Suprapubic skin (tissue), 4 donors: ENCODE results near the gene AUTS2. TPM values are rescaled to one million over a fixed set of nuclear protein-coding genes. Genes with fewer than 3 reads are reported as not detected.

Experiments
- DNase-seq, 2 donors: peaks; one replicate each; pipeline ENCODE4 v3.0.0-alpha.2; 2019; ENCODE audit warnings: low spot score in 2 of 2
- H3K27ac ChIP-seq: fragments of 200-600 bp; sonication (generic); one replicate; pipeline ENCODE4 v1.5.1; 2019
- H3K27me3 ChIP-seq: fragments of 200-600 bp; sonication (generic); one replicate; pipeline ENCODE4 v1.5.1; 2019
- H3K36me3 ChIP-seq: fragments of 200-600 bp; sonication (generic); one replicate; pipeline ENCODE4 v1.5.1; 2019
- H3K4me1 ChIP-seq: fragments of 200-600 bp; sonication (generic); one replicate; pipeline ENCODE4 v1.5.1; 2019
- H3K4me3 ChIP-seq: fragments of 200-600 bp; sonication (generic); one replicate; pipeline ENCODE4 v1.5.1; 2019; ENCODE audit warnings: mild to moderate bottlenecking
- H3K9me3 ChIP-seq: fragments of 200-600 bp; sonication (generic); one replicate; pipeline ENCODE4 v1.5.1; 2019
- EP300 ChIP-seq: sonication (generic); formaldehyde crosslinking; IDR thresholded peaks from one replicate; pipeline ENCODE4 v1.6.1; 2017; ENCODE audit warnings: antibody characterized with exemption
- POLR2A ChIP-seq, 2 donors: fragments of 450-650 bp; IDR thresholded peaks; one replicate each; pipeline ENCODE4 v1.6.1; 2017; ENCODE audit warnings: antibody characterized with exemption in 2 of 2, mild to moderate bottlenecking in 2 of 2, moderate library complexity in 2 of 2
- POLR2AphosphoS5 ChIP-seq, 3 donors: sonication (generic); formaldehyde crosslinking; IDR thresholded peaks; one replicate each; pipeline ENCODE4 v1.6.1; 2017; ENCODE audit warnings: antibody characterized with exemption in 3 of 3
- WGBS: methylation state at CpG from one replicate; pipeline ENCODE4 v1.1.5; 2018; 5-methylcytosine and 5-hydroxymethylcytosine counted together
- total RNA-seq, 4 donors: library from RNA; depleted of rRNA; stranded (reverse); fragments of >200 nt; gene quantifications; one replicate each; pipeline ENCODE4 v1.1.0, GENCODE V29; 2016
- TF ChIP-seq, protein P1 (sequence below), 2 donors: fragments of 200-600 bp in 1 of 2; fragments of 450-650 bp in 1 of 2; sonication (generic) in 1 of 2; IDR thresholded peaks; one replicate each; pipeline ENCODE4 v1.5.1; 2016 to 2019; ENCODE audit warnings: antibody characterized with exemption in 2 of 2, mild to moderate bottlenecking in 1 of 2, moderate library complexity in 1 of 2

Gene AUTS2
- total RNA-seq, 4 donors from 2014 or later = 31.0 to 102 (median 56.4) TPM

DNA sequence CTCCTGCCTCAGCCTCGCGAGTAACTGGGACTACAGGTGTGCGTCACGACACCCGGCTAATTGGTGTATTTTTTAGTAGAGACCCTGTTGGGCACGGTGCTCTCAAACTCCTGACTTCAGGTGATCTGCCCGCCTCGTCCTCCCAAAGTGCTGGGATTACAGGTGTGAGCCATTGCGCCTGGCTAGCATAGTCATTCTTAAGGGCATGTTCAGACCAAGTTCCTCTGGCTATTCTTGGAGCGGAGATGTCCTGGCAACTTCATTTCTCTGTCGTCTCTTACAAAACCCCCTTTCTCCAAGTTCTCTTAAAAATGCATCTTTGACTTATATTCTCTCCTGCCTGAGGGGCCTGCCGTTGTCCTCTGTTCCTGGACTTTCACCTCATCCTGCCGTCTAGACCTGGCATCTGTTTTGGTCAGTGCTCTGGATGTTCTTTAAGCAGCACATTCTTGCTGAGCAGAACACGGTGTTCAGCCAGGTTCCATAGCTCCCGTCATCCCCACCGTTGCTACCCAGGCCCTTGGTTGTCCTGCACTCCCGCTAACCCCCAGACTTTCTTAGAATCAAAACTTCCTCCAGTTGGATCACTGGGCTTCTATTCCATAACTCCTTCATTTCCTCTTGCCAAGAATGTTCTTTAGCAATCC lies 1023.8 kb downstream of the AUTS2 start:
- DNase-seq = no peak

DNA sequence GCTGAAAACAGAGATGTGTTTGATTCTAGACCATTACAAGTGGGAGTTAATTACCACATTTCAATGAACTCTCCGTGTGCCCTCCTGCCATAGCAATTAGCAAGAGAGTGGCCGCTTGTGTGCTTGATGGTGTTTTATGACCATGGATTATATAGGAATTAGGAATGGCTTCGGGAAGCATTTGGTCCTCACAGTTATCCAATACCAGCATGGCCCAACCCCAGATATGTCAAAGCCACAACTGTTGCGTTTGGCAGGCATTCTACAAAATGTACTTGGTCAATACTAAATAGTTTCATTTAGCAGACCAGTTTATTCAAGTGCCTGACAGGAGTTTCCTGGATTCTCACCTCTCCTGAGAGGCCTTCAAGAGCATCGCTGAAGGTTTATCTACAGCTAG lies 1024.7 kb downstream of the AUTS2 start:
- Histone ChIP-seq H3K27me3 (no peaks in the 10 kb centered on the region), H3K9me3 (no peaks in the 10 kb centered on the region), H3K27ac (no peak overlapping the region), H3K36me3 (no peaks in the 10 kb centered on the region), H3K4me3 (no peak overlapping the region), H3K4me1 (no peaks in the 10 kb centered on the region)
- TF ChIP-seq POLR2A (IDR thresholded peaks at IDR 0.05) (no peak), EP300 (no peak), POLR2AphosphoS5 (IDR thresholded peaks at IDR 0.05) (no peak)
- TF ChIP-seq, protein P1, sequence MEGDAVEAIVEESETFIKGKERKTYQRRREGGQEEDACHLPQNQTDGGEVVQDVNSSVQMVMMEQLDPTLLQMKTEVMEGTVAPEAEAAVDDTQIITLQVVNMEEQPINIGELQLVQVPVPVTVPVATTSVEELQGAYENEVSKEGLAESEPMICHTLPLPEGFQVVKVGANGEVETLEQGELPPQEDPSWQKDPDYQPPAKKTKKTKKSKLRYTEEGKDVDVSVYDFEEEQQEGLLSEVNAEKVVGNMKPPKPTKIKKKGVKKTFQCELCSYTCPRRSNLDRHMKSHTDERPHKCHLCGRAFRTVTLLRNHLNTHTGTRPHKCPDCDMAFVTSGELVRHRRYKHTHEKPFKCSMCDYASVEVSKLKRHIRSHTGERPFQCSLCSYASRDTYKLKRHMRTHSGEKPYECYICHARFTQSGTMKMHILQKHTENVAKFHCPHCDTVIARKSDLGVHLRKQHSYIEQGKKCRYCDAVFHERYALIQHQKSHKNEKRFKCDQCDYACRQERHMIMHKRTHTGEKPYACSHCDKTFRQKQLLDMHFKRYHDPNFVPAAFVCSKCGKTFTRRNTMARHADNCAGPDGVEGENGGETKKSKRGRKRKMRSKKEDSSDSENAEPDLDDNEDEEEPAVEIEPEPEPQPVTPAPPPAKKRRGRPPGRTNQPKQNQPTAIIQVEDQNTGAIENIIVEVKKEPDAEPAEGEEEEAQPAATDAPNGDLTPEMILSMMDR (IDR thresholded peaks at IDR 0.05) = no peak
- WGBS = 88% methylated on average over 5 of the region's 5 CpGs
- DNase-seq = no peak

More for the DNA sequence above, 1023.8 kb downstream of the AUTS2 start:
- Histone ChIP-seq H3K27ac (no peak overlapping the region), H3K9me3 (no peaks in the 10 kb centered on the region), H3K4me3 (no peak overlapping the region), H3K36me3 (no peaks in the 10 kb centered on the region), H3K4me1 (no peaks in the 10 kb centered on the region), H3K27me3 (no peaks in the 10 kb centered on the region)
- 93% methylated on average over 17 of the region's 17 CpGs for WGBS
- TF ChIP-seq, protein P1 (IDR thresholded peaks at IDR 0.05) = no peak
- TF ChIP-seq POLR2A (IDR thresholded peaks at IDR 0.05) = no peak
- TF ChIP-seq EP300 = no peak
- no peak for TF ChIP-seq POLR2AphosphoS5 (IDR thresholded peaks at IDR 0.05)

DNA sequence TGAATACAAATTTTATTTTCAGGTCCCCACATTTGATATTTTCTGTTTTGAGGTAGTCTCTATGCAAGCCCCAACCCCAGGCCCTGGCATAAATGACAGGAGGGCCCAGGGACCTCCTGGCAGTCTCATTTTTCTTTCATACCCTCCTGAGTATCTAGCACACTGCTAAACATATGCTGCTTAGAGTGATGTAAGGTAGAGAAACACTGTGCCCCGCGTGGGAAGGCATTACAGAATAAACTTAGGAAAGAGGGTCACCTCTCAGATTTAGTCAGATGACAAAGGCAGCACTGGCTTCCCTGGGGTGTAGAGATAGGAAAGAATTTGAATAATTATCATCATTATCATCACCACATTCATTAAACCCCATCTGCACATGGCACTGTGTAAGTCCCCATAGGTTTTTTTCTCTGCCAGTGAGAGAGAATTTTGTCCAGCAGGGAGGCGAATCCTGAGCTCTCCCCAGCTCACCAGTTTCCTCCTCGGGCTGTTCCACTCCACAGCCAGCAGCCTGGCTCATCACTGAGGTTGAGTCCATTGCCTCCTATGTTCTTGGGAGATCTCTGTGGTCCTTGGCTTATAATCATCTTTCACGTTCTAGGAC lies 1026.3 kb downstream of the AUTS2 start:
- no peak for TF ChIP-seq POLR2A (IDR thresholded peaks at IDR 0.05)
- no peak for TF ChIP-seq POLR2AphosphoS5 (IDR thresholded peaks at IDR 0.05)
- TF ChIP-seq EP300 = no peak
- TF ChIP-seq, protein P1 (IDR thresholded peaks at IDR 0.05) = no peak
- no peaks in the 10 kb centered on the region for H3K36me3 ChIP-seq
- no peak overlapping the region for H3K4me3 ChIP-seq

DNA sequence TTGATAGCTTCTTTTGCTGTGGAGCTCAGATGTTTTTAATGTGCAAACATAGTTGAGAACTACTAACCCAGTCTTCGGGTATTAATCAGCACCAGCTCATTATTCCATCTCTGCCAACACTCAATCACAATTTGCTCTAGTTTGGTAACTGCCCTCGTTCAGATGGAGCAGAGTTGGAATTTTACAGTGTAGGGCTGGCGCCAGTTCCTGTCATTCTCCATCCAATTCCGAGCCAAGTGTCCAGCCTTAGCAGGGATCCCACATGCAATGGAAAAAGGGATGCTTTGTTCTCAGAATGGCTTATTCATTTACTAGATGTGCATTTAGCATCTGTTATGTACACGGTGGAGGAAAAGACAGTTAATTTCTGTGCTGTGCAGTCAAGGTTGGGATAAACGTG lies 1029.2 kb downstream of the AUTS2 start:
- Histone ChIP-seq H3K9me3 (no peaks in the 10 kb centered on the region), H3K27me3 (no peaks in the 10 kb centered on the region), H3K36me3 (no peaks in the 10 kb centered on the region), H3K27ac (no peak overlapping the region), H3K4me3 (no peak overlapping the region), H3K4me1 (peaks cover 3% of the 10 kb centered on the region)
- no peak for DNase-seq
- no peak for TF ChIP-seq POLR2A (IDR thresholded peaks at IDR 0.05)
- TF ChIP-seq POLR2AphosphoS5 (IDR thresholded peaks at IDR 0.05) = no peak
- TF ChIP-seq, protein P1 (IDR thresholded peaks at IDR 0.05) = no peak
- no peak for TF ChIP-seq EP300
- 75% methylated on average over 6 of the region's 6 CpGs for WGBS

More for the DNA sequence above, 1026.3 kb downstream of the AUTS2 start:
- WGBS = 95% methylated on average over 5 of the region's 5 CpGs
- H3K9me3 ChIP-seq = no peaks in the 10 kb centered on the region
- no peaks in the 10 kb centered on the region for H3K27me3 ChIP-seq
- DNase-seq = no peak
- H3K4me1 ChIP-seq = no peaks in the 10 kb centered on the region
- H3K27ac ChIP-seq = no peak overlapping the region

DNA sequence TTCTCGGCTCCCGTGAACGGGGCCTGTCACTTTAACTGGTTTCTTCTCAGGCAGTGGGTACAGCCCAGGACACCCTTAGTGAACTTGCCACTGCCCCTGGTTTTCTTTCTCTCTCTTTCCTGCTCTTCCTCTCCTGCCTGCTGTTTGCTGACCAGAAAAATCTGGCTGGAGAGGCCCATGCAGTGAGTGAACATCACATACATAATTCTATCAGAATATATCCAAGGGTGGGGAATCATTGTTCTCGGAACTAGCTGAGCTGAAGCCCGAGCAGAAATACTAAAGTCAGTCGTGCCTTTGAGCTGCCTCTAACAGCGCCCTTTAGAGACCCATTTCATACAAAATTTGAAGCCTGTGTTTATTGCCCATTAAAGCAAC lies 1032.2 kb downstream of the AUTS2 start:
- DNase-seq = no peak
- 89% methylated on average over 7 of the region's 7 CpGs for WGBS
- Histone ChIP-seq H3K27me3 (no peaks in the 10 kb centered on the region), H3K36me3 (no peaks in the 10 kb centered on the region), H3K9me3 (no peaks in the 10 kb centered on the region), H3K27ac (no peak overlapping the region), H3K4me1 (peaks cover 3% of the 10 kb centered on the region), H3K4me3 (no peak overlapping the region)
- TF ChIP-seq EP300 (no peak), POLR2A (IDR thresholded peaks at IDR 0.05) (no peak)
